NOMO-1 treated with dmso at 0.1 percent for 144 hours (cell line): ENCODE data around the gene UMPS.
"Not testable (repeated sequence)": the region's sequence is repeated elsewhere in the genome, so short reads cannot be mapped to it uniquely, and the experiment has no call there.

Experiments used
- DNase-seq: peaks from one replicate; lab custom pipeline; 2025; ENCODE audit not compliant: unreplicated experiment; lab: John Stamatoyannopoulos, UW

The UMPS gene

GRCh38 chr3:124777762-124778470 lies 47.7 kb downstream of the UMPS start:
- DNase-seq: no peak

- DNase-seq: no peak
Observed at GRCh38 chr3:124779116-124779515, 48.9 kb downstream of the UMPS start.

- no peak for DNase-seq
Observed at GRCh38 chr3:124779751-124780191, 49.5 kb downstream of the UMPS start.

GRCh38 chr3:124780356-124780755 lies 50.1 kb downstream of the UMPS start:
- no peak for DNase-seq

- DNase-seq: no peak
Observed at GRCh38 chr3:124780761-124781475, 50.7 kb downstream of the UMPS start.

GRCh38 chr3:124781476-124782376 lies 51.5 kb downstream of the UMPS start:
- DNase-seq: no peak

- DNase-seq: not testable (repeated sequence)
Observed at GRCh38 chr3:124782377-124782712, 52.1 kb downstream of the UMPS start.

- no peak for DNase-seq
Observed at GRCh38 chr3:124783696-124784095, 53.4 kb downstream of the UMPS start.

- no peak for DNase-seq
Observed at GRCh38 chr3:124784686-124785382, 54.6 kb downstream of the UMPS start.

- DNase-seq: no peak
Observed at GRCh38 chr3:124785973-124786372, 55.7 kb downstream of the UMPS start.

GRCh38 chr3:124786511-124787241 lies 56.4 kb downstream of the UMPS start:
- DNase-seq: no peak

- no peak for DNase-seq
Observed at GRCh38 chr3:124787476-124788195, 57.4 kb downstream of the UMPS start.

- DNase-seq: no peak
Observed at GRCh38 chr3:124788254-124788745, 58.0 kb downstream of the UMPS start.

- DNase-seq: not testable (repeated sequence)
Observed at GRCh38 chr3:124789103-124789502, 58.9 kb downstream of the UMPS start.

- DNase-seq: no peak
Observed at GRCh38 chr3:124791142-124791541, 60.9 kb downstream of the UMPS start.

GRCh38 chr3:124791639-124792151 lies 61.4 kb downstream of the UMPS start:
- DNase-seq: no peak

- DNase-seq: no peak
Observed at GRCh38 chr3:124792341-124793040, 62.2 kb downstream of the UMPS start.

- DNase-seq: no peak
Observed at GRCh38 chr3:124793054-124793739, 62.9 kb downstream of the UMPS start.
